Measurements from ENCODE around the gene NRIP1. TPM values are rescaled to one million over a fixed set of nuclear protein-coding genes. Genes with fewer than 3 reads are reported as not detected.
"Not testable (repeated sequence)": the region's sequence is repeated elsewhere in the genome, so short reads cannot be mapped to it uniquely, and the experiment has no call there.

The NRIP1 gene
- total RNA-seq, 4 donors from 2014 or later: 31.0 to 33.0 (median 32.2) TPM

- H3K36me3 ChIP-seq: no peaks in the 10 kb centered on the region
- H3K4me1 ChIP-seq: no peaks in the 10 kb centered on the region
- H3K4me3 ChIP-seq: no peak overlapping the region
- 64 to 71% methylated on average over 5 of the region's 5 CpGs for WGBS, 2 donors
- no peaks in the 10 kb centered on the region for H3K27me3 ChIP-seq
- DNase-seq (ENCODE audit: low spot score in 2 of 2): no peak
- H3K27ac ChIP-seq: no peak overlapping the region
- no peak for TF ChIP-seq EP300 (IDR thresholded peaks at IDR 0.05)
- no peak for TF ChIP-seq CTCF (IDR thresholded peaks at IDR 0.05)
- TF ChIP-seq POLR2A (IDR thresholded peaks at IDR 0.05): no peak
- peaks cover 0 to 9% (median 0%) of the 10 kb centered on the region in 4 donors for H3K9me3 ChIP-seq
These were observed 117.1 kb downstream of the NRIP1 start for GRCh38 chr21:14947613-14948160.

- H3K9me3 ChIP-seq: peaks cover 0 to 11% (median 0%) of the 10 kb centered on the region in 4 donors
- H3K4me1 ChIP-seq: no peaks in the 10 kb centered on the region
- TF ChIP-seq CTCF (IDR thresholded peaks at IDR 0.05) (no peak), POLR2A (IDR thresholded peaks at IDR 0.05) (no peak)
- DNase-seq (ENCODE audit: low spot score in 2 of 2): no peak
- H3K4me3 ChIP-seq: no peak overlapping the region
- WGBS, 2 donors: 86 to 87% methylated on average over 3 of the region's 3 CpGs
- no peak overlapping the region for H3K27ac ChIP-seq
- no peaks in the 10 kb centered on the region for H3K27me3 ChIP-seq
- no peaks in the 10 kb centered on the region for H3K36me3 ChIP-seq
These were observed 119.6 kb downstream of the NRIP1 start for GRCh38 chr21:14945176-14945575.

GRCh38 chr21:14943616-14944015 lies 121.2 kb downstream of the NRIP1 start:
- Histone ChIP-seq H3K36me3 (no peaks in the 10 kb centered on the region), H3K27me3 (no peaks in the 10 kb centered on the region), H3K9me3 (peaks cover 0 to 22% (median 0%) of the 10 kb centered on the region in 4 donors), H3K27ac (no peak overlapping the region), H3K4me3 (no peak overlapping the region), H3K4me1 (no peaks in the 10 kb centered on the region)
- DNase-seq (ENCODE audit: low spot score in 2 of 2): no peak
- TF ChIP-seq EP300 (IDR thresholded peaks at IDR 0.05) (no peak), POLR2A (IDR thresholded peaks at IDR 0.05) (no peak), CTCF (IDR thresholded peaks at IDR 0.05) (no peak)
- WGBS, 2 donors: 80 to 85% methylated on average over 3 of the region's 3 CpGs

GRCh38 chr21:14942801-14943490 lies 121.9 kb downstream of the NRIP1 start:
- no peak overlapping the region for H3K4me3 ChIP-seq
- no peak for DNase-seq (ENCODE audit: low spot score in 2 of 2)
- WGBS, 2 donors: 38 to 44% methylated on average over 2 of the region's 2 CpGs
- no peak for TF ChIP-seq EP300 (IDR thresholded peaks at IDR 0.05)
- no peak for TF ChIP-seq POLR2A (IDR thresholded peaks at IDR 0.05)
- peaks cover 0 to 24% (median 0%) of the 10 kb centered on the region in 4 donors for H3K9me3 ChIP-seq
- H3K4me1 ChIP-seq: no peaks in the 10 kb centered on the region
- no peaks in the 10 kb centered on the region for H3K27me3 ChIP-seq
- no peaks in the 10 kb centered on the region for H3K36me3 ChIP-seq
- H3K27ac ChIP-seq: no peak overlapping the region

GRCh38 chr21:14927324-14927723 lies 137.5 kb downstream of the NRIP1 start:
- WGBS, 2 donors: 90 to 93% methylated on average over 7 to 10 of the region's 13 CpGs
- H3K36me3 ChIP-seq; H3K27me3 ChIP-seq; H3K4me3 ChIP-seq; DNase-seq (ENCODE audit: low spot score in 2 of 2); H3K27ac ChIP-seq; H3K9me3 ChIP-seq: not testable (repeated sequence)
- peaks cover 0 to 13% (median 5%) of the 10 kb centered on the region in 4 donors for H3K4me1 ChIP-seq

- no peak for DNase-seq (ENCODE audit: low spot score in 2 of 2)
These were observed 138.6 kb downstream of the NRIP1 start for GRCh38 chr21:14926186-14926585.

More at GRCh38 chr21:14926186-14926585, 138.6 kb downstream of the NRIP1 start:
- Histone ChIP-seq H3K4me1 (peaks cover 0 to 13% (median 5%) of the 10 kb centered on the region in 4 donors), H3K27ac (no peak overlapping the region), H3K27me3 (no peaks in the 10 kb centered on the region), H3K4me3 (no peak overlapping the region), H3K36me3 (no peaks in the 10 kb centered on the region), H3K9me3 (no peaks in the 10 kb centered on the region)
- TF ChIP-seq CTCF (IDR thresholded peaks at IDR 0.05) (no peak), EP300 (IDR thresholded peaks at IDR 0.05) (no peak), POLR2A (IDR thresholded peaks at IDR 0.05) (no peak)
- 37 to 41% methylated on average over 3 of the region's 3 CpGs for WGBS, 2 donors

Data from tibial nerve (tissue), 4 donors.